Heart left ventricle (tissue), 16 donors: ENCODE measurements around the gene SLC29A3. TPM values are rescaled to one million over a fixed set of nuclear protein-coding genes. Genes with fewer than 3 reads are reported as not detected.

Experiments
- ATAC-seq, 4 donors: fragments of 200-7000 bp; cut with Tn5 transposase; one replicate each; pipeline ENCODE4 v1.9.1; 2020 to 2022; ENCODE audit warnings: moderate library complexity in 4 of 4, mild to moderate bottlenecking in 3 of 4, moderate number of reproducible peaks in 1 of 4
- DNase-seq, 5 donors: peaks; one replicate each; pipeline ENCODE4 v3.0.0-alpha.2; 2020
- H3K27ac ChIP-seq, 12 donors: fragments of 200-600 bp; sonication (generic) in 4 of 12; one replicate each; pipeline versions ENCODE4 v1.5.0 to v1.8.0; 2016 to 2022; ENCODE audit warnings: mild to moderate bottlenecking in 2 of 12
- H3K27me3 ChIP-seq, 9 donors: fragments of 200-600 bp; sonication (generic) in 2 of 9; one replicate each; pipeline versions ENCODE4 v1.5.1 to v1.8.0; 2016 to 2022; ENCODE audit warnings: mild to moderate bottlenecking in 3 of 9
- H3K36me3 ChIP-seq, 9 donors: fragments of 200-600 bp; sonication (generic) in 2 of 9; one replicate each; pipeline versions ENCODE4 v1.5.0 to v1.8.0; 2018 to 2022; ENCODE audit warnings: mild to moderate bottlenecking in 2 of 9
- H3K4me1 ChIP-seq, 12 donors: fragments of 200-600 bp; sonication (generic) in 4 of 12; one replicate each; pipeline versions ENCODE4 v1.5.0 to v1.8.0; 2016 to 2022; ENCODE audit warnings: mild to moderate bottlenecking in 3 of 12
- H3K4me3 ChIP-seq, 12 donors: fragments of 200-600 bp; sonication (generic) in 4 of 12; one replicate each; pipeline versions ENCODE4 v1.5.0 to v1.8.0; 2017 to 2022; ENCODE audit warnings: mild to moderate bottlenecking in 9 of 12, moderate library complexity in 4 of 12
- H3K9me3 ChIP-seq, 12 donors: fragments of 200-600 bp; sonication (generic) in 4 of 12; one replicate each; pipeline versions ENCODE4 v1.5.0 to v1.8.0; 2016 to 2022; ENCODE audit warnings: mild to moderate bottlenecking in 1 of 12
- CTCF ChIP-seq, 12 donors: fragments of 200-600 bp; sonication (generic) in 4 of 12; IDR thresholded peaks; one replicate each; pipeline versions ENCODE4 v1.5.0 to v1.8.0; 2018 to 2022; ENCODE audit warnings: antibody characterized with exemption in 12 of 12, mild to moderate bottlenecking in 5 of 12
- POLR2A ChIP-seq, 2 donors: fragments of 450-650 bp; IDR thresholded peaks; one replicate each; pipeline ENCODE4 v1.6.1; 2017; ENCODE audit warnings: antibody characterized with exemption in 2 of 2, mild to moderate bottlenecking in 2 of 2, moderate library complexity in 2 of 2
- WGBS, 4 donors: extraction: QIAGEN DNeasy Blood & Tissue Kit in 2 of 4; methylation state at CpG; one replicate each; pipeline versions ENCODE4 v1.1.5 to v1.1.7; 2013 to 2018; 5-methylcytosine and 5-hydroxymethylcytosine counted together
- intact Hi-C, 10 donors: fragments of 100-400 bp; cut with DNase I; formaldehyde crosslinking; loops; one replicate each; pipeline versions ENCODE4 v1.11.1 to v1.14.2; 2022
- polyA plus RNA-seq, 2 donors: library from polyadenylated mRNA; stranded (reverse); fragments of 200-250 nt; gene quantifications; one replicate each; pipeline ENCODE4 v1.2.3, GENCODE V29; 2013
- total RNA-seq, 9 donors: library from RNA; depleted of rRNA in 2 of 9; stranded (reverse); fragments of >200 nt in 2 of 9; fragmentation: NEBNext Ultra II Directional in 3 of 9; extraction: Animal tissue kit (Norgen Biotek cat#: 25700) in 3 of 9; gene quantifications; one replicate each; pipeline versions ENCODE4 v1.1.0 to v1.2.4, GENCODE V29; 2016 to 2023
- donor health status: ischemic (EF 13 %, LVEDD 7.1; RV severe dilation, severe dysfunction).
- donor health status: healthy with polysubstance abuse.
- donor health status: DM: no; HTN: yes; CAD: no.
- donor health status: DM: no; HTN: no; CAD: no.
- donor health status: ischemic (EF 25% LVEDD 6.9; RV normal size, moderate dysfunction).
- donor health status: ischemic (EF 25% LVEDD 5.7; RV mildly dilated, moderate dysfunction).
- donor health status: healthy.
- donor health status: DM: yes; HTN: yes; CAD: no.
- donor health status: ischemic (EF 35%, LVEDD 5.7; RV mildly dilated, moderate dysfunction).
- donor health status: nonischemic (EF 11% LVEDD 7.7; RV severe dilation, severe dysfunction).
- donor health status: DM: yes; HTN: yes; CAD: no.
- donor health status: PGD.
- donor health status: ischemic (EF 29% LVEDD 5.4; RV normal size, mild dysfunction).
- donor health status: nonischemic (EF 23%, LVEDD 6.1; RV moderate dilation, normal function).

The SLC29A3 gene
- total and polyA plus RNA-seq, 11 donors = 0.76 to 6.2 (median 1.6) TPM

GRCh38 chr10:71319800-71320392 lies 837 bp downstream of the SLC29A3 start:
- TF ChIP-seq CTCF (IDR thresholded peaks at IDR 0.05) = peak in 1 of 12 donors; percentile 2
- no peak for TF ChIP-seq POLR2A (IDR thresholded peaks at IDR 0.05)
- 52 to 62% (median 59%) methylated on average over 8 of the region's 8 CpGs for WGBS, 4 donors
- Histone ChIP-seq H3K27ac (peak overlapping the region in 10 of 12 donors; percentile 26 to 83 (median 76)), H3K36me3 (peaks cover 0 to 19% (median 7%) of the 10 kb centered on the region in 9 donors), H3K9me3 (no peaks in the 10 kb centered on the region), H3K27me3 (no peaks in the 10 kb centered on the region), H3K4me3 (peak overlapping the region; percentile 61 to 98 (median 78)), H3K4me1 (peaks cover 0 to 30% (median 9%) of the 10 kb centered on the region in 12 donors)
- ATAC-seq = peak in 1 of 4 donors; percentile 14
- intact Hi-C loops = loop anchor here (1.0 to 10.0 kb wide), 18 partner anchors 52 to 725 kb away; no protein-coding TSS in a partner anchor
- DNase-seq = no peak

DNA sequence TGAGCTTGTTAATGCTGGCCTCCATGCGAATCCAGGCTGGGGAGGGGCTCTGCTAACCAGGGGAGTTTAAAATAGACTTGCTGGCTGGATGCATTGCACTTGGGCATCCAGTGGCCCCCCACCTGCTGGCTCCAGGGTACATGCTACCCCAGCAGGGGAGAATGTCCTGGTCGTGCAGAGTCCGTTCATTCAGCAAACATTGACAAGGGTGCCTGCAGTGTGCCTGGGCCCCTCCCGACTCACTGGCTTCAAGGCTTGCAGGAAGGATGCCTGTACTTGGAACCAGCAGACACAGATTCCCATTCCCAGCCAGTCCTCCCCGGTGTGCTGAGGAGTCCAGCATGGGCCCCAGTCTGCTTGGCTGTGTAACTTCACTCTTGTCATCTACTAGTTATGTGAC lies 1.5 kb downstream of the SLC29A3 start:
- 90 to 92% (median 91%) methylated on average over 5 of the region's 5 CpGs for WGBS, 4 donors
- H3K4me3 ChIP-seq = no peak overlapping the region
- ATAC-seq (no peak), DNase-seq (no peak)
- intact Hi-C loops = loop anchor here in 5 of 10 donors (5.0 to 10.0 kb wide), 5 partner anchors 52 to 574 kb away; no protein-coding TSS in a partner anchor
- H3K27me3 ChIP-seq = no peaks in the 10 kb centered on the region
- peaks cover 0 to 22% (median 7%) of the 10 kb centered on the region in 9 donors for H3K36me3 ChIP-seq
- no peak overlapping the region for H3K27ac ChIP-seq
- no peaks in the 10 kb centered on the region for H3K9me3 ChIP-seq
- TF ChIP-seq POLR2A (IDR thresholded peaks at IDR 0.05) (no peak), CTCF (IDR thresholded peaks at IDR 0.05) (no peak)
- peaks cover 0 to 27% (median 9%) of the 10 kb centered on the region in 12 donors for H3K4me1 ChIP-seq

DNA sequence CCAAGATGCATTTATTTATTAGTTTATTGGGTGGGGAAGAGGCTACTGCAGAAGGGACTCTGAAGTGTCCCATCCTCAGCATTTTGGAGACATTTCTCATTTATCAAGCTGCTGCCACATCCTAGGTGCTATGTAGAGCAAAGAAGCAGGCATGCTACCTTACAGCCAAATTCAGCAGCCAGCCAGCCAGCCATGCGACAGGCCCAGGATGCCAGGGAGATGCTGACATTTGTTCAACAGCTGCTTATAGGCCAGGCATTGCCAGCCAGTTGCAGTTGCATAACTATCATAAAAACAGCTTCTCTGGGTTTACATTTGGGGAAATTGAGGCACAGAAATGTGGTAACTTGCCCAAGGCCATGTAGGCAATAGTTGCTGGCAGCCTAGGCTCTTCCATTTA lies 2.3 kb downstream of the SLC29A3 start:
- Histone ChIP-seq H3K4me1 (peaks cover 0 to 21% (median 9%) of the 10 kb centered on the region in 12 donors), H3K36me3 (peaks cover 0 to 29% (median 7%) of the 10 kb centered on the region in 9 donors), H3K27ac (no peak overlapping the region), H3K27me3 (no peaks in the 10 kb centered on the region), H3K4me3 (no peak overlapping the region), H3K9me3 (no peaks in the 10 kb centered on the region)
- ATAC-seq (no peak), DNase-seq (no peak)
- intact Hi-C loops = loop anchor here in 5 of 10 donors (5.0 to 10.0 kb wide), 5 partner anchors 51 to 573 kb away; no protein-coding TSS in a partner anchor
- no peak for TF ChIP-seq POLR2A (IDR thresholded peaks at IDR 0.05)
- TF ChIP-seq CTCF (IDR thresholded peaks at IDR 0.05) = no peak
- 86 to 100% (median 94%) methylated on average over 1 of the region's 1 CpG for WGBS, 4 donors

GRCh38 chr10:71323407-71323806 lies 4.3 kb downstream of the SLC29A3 start:
- Histone ChIP-seq H3K27me3 (no peaks in the 10 kb centered on the region), H3K4me3 (no peak overlapping the region), H3K4me1 (peaks cover 0 to 21% (median 9%) of the 10 kb centered on the region in 12 donors), H3K27ac (no peak overlapping the region), H3K36me3 (peaks cover 0 to 40% (median 7%) of the 10 kb centered on the region in 9 donors), H3K9me3 (no peaks in the 10 kb centered on the region)
- intact Hi-C loops = loop anchor here in 5 of 10 donors (5.0 to 10.0 kb wide), 5 partner anchors 49 to 571 kb away; no protein-coding TSS in a partner anchor
- ATAC-seq (no peak), DNase-seq (no peak)
- 83 to 89% (median 87%) methylated on average over 4 of the region's 4 CpGs for WGBS, 4 donors
- no peak for TF ChIP-seq POLR2A (IDR thresholded peaks at IDR 0.05)
- TF ChIP-seq CTCF (IDR thresholded peaks at IDR 0.05) = no peak
